HG03280 (cell line): Measurements from ENCODE around the gene ENPP7.

Source experiments
- ATAC-seq: cut with Tn5 transposase; IDR thresholded peaks from one replicate; pipeline ENCODE4 v1.9.1; 2021; ENCODE audit warnings: mild to moderate bottlenecking, moderate library complexity; ENCODE audit not compliant: unreplicated experiment

Gene ENPP7

DNA sequence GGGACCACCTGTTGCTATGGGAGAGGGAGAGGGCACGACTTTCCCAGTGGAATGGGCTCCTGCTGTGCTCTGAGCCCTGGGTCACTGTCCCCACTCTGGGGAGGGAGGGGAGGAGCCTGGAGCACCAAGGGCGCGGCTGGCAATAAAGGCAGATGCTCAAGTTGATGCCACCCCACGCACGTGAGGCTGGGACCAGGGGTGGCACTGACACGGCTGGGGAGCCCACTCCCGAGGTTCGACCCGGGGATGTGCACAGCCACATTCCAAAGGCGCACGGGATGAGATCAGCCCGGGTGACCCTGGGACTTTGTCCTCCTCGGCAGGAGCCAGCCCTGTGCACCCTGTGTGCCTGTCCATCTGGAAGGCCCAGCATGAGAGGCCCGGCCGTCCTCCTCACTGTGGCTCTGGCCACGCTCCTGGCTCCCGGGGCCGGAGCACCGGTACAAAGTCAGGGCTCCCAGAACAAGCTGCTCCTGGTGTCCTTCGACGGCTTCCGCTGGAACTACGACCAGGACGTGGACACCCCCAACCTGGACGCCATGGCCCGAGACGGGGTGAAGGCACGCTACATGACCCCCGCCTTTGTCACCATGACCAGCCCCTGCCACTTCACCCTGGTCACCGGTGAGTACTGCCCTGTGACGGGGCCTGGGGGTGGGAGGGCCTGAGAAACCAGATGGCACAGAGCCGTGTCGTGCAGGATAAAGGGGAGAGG lies at the start of gene ENPP7:
Gene ENPP7 (plus strand): TSS at position 175 of the 715 bp plus-strand sequence. CDS start 197 bp downstream, at position 372.
- no peak for ATAC-seq

GRCh38 chr17:79681101-79681621 lies 49.6 kb upstream of the ENPP7 start:
- ATAC-seq: no peak

GRCh38 chr17:79681628-79682261 lies 49.0 kb upstream of the ENPP7 start:
- ATAC-seq: no peak

GRCh38 chr17:79683365-79683764 lies 47.4 kb upstream of the ENPP7 start:
- no peak for ATAC-seq

DNA sequence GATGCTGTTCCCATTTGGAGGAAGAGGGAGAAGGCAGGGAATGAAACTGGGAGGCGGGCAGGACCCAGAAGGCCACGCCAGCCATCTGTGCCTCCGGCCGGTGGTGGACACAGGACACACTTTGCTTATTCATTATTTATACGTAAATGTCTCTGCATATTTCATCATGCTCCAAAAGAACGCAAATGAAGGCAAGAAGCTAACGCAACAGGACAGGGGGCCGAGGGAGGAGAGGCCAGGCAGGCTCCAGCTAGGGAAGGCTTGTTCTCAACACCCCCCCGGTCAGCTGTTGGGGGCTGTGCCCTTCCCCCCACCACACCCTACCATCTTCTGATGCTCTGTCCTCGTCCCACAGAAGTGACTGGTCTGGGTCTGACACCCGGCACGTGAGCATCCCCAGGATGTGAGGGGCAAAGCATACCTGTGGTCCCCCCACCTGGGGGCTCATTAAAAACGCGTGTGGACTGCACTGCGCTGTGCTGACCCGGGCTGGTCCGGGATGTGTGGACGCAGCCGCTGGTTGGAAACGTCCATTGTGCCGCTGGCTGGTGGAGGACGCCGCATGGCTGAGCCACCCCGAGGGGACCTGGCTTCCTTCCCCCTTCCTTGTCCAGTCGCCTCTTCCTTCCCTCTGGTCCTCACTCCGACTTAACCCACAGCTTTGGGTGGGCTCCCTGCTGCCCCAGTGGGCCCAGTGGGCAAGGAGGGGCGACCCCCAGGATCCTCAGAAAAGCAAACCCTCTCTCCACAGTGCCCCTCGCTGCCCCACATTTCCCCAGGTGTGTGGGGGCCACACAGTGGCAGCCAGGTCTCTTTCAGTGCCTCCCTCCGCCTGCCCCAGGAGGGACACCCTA lies 46.4 kb upstream of the ENPP7 start:
- no peak for ATAC-seq

- ATAC-seq: no peak
These were observed 45.6 kb upstream of the ENPP7 start for GRCh38 chr17:79685121-79685520.

DNA sequence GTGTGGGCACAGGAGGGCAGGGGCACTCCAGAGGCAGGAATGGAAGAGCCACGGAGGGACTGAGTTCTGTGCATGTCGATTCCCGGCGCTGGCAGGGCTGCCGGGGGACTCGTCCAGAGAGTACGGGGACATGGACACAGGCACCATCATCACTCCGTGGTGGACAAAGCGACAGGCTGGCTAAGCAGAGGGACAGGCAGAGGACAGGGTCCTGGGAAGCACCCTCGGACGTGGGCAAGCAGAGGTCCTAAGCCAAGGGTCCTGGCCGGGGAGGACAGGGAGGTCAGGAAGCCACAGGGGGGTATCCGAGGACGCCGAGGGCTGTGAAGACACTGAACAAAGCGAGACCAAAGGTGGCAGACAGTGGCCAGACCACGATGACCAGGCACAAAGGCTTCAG lies 44.3 kb upstream of the ENPP7 start:
- ATAC-seq: no peak

- ATAC-seq: no peak
These were observed 40.3 kb upstream of the ENPP7 start for GRCh38 chr17:79690466-79690865.

GRCh38 chr17:79690988-79691836 lies 39.5 kb upstream of the ENPP7 start:
- ATAC-seq: no peak

- ATAC-seq: no peak
These were observed 38.8 kb upstream of the ENPP7 start for GRCh38 chr17:79691931-79692330.

- ATAC-seq: no peak
These were observed 37.3 kb upstream of the ENPP7 start for GRCh38 chr17:79693419-79693818.

DNA sequence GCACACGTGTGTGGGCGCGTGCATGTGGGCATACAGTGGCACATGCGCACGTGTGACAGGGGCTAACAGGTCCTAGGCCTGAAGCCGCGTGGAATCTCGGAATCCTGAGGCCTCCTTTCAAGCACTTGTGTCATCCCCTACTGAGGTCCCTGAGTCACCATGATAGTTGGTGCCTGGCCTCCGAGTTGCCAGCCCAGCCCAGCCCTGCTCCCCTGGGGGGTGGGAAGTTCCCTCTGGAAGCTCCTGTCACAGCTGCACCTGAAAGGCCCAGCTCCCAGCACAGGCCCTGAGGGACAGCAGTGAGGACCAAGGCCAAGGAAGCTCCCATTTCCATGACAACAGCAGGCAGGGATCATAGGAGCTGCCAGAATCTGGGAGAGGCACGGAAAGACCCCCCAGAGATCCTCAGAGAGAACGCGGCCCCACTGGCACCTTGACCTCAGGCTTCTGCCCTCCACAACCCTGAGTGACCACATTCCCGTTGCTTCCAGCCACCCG lies 35.4 kb upstream of the ENPP7 start:
- ATAC-seq: no peak

DNA sequence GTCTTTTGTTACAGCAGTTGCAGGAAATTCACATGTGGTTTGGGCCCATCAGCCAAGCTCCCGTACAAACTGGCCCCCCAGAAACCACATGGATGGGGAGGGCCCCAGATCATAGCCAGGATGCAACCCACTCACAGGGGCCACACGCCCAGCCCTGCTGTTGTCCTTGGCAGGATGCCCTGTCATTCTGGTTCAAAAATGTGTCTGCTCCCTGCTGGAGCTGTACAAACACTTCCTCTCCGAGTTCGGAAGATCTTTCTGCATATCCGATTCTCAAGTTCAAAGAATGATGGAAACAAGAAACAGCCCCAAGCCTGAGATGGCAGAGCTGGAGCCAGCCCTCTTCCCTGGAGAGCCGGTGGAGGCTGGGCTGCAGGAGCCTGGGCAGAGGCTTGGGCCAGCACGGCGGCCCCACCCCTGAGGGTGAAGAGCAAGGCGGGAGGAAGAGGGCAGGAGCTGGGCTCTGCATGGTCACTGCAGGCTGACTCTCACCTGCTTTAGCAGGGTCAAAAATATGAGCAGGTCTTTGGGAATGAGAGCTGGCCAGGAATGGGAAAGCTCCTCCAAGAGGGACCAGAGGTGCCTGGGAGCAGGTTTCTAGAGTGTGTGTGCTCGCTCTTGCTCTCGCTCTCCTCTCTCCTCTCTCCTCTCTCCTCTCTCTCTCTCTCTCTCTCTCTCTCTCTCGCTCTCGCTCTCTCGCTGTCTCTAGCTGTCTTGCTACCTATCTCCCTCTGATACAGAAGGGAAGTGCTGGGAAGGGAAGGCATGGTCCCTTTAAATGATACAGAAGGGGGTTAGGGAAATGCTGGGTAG lies 34.7 kb upstream of the ENPP7 start:
- ATAC-seq: no peak

DNA sequence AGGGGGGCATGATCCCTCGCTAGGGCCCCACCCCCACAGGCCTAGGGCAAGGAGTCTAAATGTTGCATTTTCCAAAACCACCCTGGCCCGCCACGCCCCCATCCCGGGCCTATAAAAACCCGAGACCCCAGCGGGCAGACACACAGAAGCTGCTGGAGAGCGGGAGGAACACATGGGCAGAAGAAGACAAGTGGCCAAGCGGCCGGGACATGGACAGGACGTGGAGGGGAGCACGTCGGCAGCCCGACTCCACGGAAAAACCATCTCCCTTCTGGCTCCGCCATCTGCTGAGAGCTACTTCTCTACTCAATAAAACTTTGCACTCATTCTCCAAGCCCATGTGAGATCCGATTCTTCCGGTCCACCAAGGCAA lies 34.1 kb upstream of the ENPP7 start:
- ATAC-seq: no peak

DNA sequence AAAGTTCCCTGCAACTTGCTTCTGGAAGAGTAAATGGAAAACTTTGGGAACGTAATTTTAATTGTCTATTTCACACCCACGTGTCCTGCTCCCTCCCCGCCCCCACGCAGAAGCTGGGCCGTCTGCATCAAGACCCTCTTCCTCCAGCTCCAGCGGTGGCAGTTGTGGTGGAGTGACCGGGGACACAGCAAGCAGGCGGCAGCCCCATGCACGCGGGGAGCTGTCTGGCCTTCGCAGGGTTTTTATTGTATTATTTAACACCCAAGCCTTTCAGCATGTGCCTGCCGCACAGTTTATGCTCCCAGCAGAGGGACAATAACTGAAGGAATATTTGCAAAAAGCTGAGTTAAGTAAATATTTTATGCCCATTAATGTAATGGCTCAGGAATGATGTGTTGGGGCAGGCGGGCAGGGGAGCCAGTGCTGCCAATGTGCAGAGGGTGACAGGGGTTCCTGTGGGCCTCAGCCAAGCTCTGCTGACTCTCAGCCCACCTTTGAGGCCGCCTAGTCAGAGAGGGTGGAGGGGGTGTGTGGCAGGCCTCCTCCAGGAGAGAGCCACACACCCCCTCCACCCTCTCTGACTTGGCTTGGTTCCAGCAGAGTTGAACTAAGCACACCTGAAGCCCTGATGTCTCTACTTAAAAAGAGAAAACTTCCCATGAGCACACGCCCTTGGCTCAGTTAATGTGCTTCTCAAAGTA lies 32.4 kb upstream of the ENPP7 start:
- no peak for ATAC-seq

DNA sequence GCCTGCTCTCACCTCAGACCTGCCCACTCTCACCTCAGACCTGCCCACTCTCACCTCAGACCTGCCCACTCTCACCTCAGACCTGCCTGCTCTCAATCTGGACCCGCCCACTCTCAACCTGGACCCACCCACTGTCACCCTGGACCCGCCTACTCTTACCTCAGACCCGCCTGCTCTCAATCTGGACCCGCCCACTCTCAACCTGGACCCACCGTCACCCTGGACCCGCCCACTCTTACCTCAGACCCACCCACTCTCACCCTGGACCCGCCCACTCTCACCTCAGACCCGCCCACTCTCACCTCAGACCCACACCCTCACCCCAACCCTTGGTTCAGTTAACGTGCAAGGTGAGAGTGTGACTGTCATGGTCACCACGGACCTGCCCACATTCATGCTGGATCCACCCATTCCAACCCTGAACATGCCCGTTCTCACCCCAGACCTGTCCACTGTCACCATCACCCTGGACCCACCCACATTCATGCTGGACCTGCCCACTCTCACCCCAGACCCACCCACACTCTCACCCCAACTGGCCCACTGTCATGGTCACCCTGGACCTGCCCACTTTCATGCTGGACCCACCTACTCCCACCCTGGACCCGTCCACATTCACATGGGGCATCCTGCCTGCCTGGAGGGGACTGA lies 31.2 kb upstream of the ENPP7 start:
- ATAC-seq: no peak

GRCh38 chr17:79700592-79700991 lies 30.2 kb upstream of the ENPP7 start:
- no peak for ATAC-seq

DNA sequence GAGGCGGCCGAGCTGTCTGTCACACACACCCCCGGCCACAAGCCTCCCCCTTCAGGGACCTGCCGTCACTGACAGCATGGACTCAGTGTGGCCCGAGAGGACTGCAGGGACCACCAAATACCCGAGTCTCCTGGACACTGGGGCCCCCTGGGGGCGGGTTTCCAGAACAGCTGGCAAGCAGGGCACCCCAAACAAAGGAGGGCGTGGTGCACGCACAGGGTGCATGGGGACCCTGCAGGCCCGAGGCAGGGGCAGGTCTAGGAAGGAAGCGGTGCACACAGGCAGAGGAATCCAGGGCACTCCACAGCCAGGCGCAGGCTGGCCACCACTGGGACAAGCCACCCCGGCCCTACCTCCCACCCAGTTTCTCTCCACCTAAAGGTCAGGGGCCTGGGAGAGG lies 28.7 kb upstream of the ENPP7 start:
- ATAC-seq: no peak
